RWPE1 (cell line): Measurements from ENCODE around the gene CAVIN1.

ENCODE experiments used
- CTCF ChIA-PET: fragments of 350-600 bp; sonication (Branson Sonifier 250); formaldehyde crosslinking; extraction: SDS; loops from one replicate; lab custom pipeline; 2021; lab: Yijun Ruan, JAX
- POLR2A ChIA-PET: fragments of 400-600 bp; formaldehyde crosslinking; extraction: SDS; loops from one replicate; lab custom pipeline; 2020; ENCODE audit warnings: antibody characterized with exemption; ENCODE audit not compliant: low non-redundant PET; lab: Yijun Ruan, JAX
- DNase-seq: peaks from one replicate; pipeline ENCODE4 v3.0.0; 2012; ENCODE audit warnings: low spot score
- H3K27ac ChIP-seq: fragments of 450-650 bp; 2 replicates; pipeline ENCODE4 v1.5.1; 2017
- TF ChIP-seq, protein P1 (sequence below): fragments of 450-650 bp; conservative IDR thresholded peaks from 2 replicates; pipeline ENCODE4 v1.5.1; 2017; ENCODE audit warnings: low read depth, mild to moderate bottlenecking

The CAVIN1 gene

DNA sequence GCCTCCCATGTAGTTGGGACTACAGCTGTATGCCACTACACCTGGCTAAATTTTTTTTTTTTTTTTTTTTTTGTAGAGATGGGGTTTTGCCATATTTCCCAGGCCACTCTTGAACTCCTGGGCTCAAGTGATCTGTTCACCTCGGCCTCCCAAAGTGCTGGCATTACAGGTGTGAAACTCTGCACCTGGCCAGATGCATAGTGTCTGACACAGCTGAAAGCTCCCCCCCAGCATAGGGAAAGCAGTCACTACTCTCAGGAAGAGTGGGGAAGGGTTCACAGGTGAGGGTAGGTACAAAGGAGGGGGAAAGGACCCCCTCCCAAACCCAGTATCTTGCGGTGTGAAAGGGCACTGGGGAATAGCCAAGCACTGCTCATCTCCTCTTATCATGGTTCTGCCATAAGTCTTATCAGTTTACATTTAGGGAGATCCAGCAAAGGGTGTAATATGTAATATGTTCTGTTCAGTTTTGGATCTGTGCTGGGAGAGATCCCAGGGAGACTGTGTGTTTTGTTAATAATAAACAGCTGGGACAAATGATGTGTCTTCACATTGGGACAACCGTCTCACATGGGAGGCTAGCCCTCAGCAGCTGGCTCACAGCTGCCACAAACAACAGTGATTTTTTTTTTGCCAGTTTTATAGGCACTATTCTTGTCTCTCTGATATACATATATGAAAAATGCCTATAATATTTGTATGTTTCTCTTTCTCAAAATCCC, 6.8 kb upstream of the CAVIN1 start:
- DNase-seq, result no peak
- ChIA-PET POLR2A (no interaction called here), CTCF (interaction anchor here (0.6 to 1.6 kb wide), 2 partner anchors 12 to 75 kb away, joined by 3 to 7 read pairs; no protein-coding TSS in a partner anchor)
- peak overlapping the region; percentile 94 for H3K27ac ChIP-seq
- TF ChIP-seq, protein P1, sequence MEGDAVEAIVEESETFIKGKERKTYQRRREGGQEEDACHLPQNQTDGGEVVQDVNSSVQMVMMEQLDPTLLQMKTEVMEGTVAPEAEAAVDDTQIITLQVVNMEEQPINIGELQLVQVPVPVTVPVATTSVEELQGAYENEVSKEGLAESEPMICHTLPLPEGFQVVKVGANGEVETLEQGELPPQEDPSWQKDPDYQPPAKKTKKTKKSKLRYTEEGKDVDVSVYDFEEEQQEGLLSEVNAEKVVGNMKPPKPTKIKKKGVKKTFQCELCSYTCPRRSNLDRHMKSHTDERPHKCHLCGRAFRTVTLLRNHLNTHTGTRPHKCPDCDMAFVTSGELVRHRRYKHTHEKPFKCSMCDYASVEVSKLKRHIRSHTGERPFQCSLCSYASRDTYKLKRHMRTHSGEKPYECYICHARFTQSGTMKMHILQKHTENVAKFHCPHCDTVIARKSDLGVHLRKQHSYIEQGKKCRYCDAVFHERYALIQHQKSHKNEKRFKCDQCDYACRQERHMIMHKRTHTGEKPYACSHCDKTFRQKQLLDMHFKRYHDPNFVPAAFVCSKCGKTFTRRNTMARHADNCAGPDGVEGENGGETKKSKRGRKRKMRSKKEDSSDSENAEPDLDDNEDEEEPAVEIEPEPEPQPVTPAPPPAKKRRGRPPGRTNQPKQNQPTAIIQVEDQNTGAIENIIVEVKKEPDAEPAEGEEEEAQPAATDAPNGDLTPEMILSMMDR, result no peak

DNA sequence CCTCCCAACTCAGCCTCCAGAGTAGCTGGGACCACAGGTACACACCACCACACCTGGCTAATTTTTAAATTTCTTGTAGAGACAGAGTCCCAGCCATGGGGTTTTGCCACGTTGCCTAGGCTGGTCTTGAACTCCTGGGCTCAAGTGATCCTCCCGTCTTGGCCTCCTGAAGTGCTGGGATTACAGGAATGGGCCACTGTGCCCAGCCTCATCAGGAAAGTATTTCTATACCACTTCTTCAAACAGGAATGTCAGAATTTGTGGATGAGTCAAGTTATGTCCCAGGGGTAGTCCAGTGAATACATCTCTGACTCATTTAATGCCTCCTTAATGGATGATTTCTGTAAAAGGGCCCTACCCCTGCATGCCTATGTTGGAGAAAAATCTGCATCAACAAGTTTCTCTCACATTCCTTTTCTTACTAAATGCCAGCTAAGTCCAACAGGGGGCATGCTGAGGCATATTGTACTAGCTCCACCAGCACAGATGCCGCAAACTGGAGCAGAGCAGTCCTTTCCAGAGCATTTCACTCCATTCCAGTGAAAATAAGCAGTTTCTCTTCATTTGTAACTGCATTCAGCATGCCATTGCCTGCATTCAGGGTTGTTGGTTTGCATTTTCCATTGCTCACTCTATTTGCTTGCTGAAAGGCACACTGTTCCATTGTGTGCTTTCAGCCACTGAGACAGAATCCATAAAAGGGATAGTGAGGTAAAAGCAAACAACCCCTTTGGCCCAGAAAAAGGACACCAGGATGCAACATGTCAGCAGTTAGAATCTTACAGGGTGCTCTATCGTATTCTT, 5.3 kb upstream of the CAVIN1 start:
- TF ChIP-seq, protein P1, result peak; percentile 79
- CTCF ChIA-PET, result interaction anchor here (0.6 to 1.6 kb wide), 3 partner anchors 14 to 1965 kb away, joined by 3 to 7 read pairs (median 3); no protein-coding TSS in a partner anchor
- POLR2A ChIA-PET, result no interaction called here
- peak; percentile 95 for DNase-seq
- H3K27ac ChIP-seq, result peak overlapping the region; percentile 94

DNA sequence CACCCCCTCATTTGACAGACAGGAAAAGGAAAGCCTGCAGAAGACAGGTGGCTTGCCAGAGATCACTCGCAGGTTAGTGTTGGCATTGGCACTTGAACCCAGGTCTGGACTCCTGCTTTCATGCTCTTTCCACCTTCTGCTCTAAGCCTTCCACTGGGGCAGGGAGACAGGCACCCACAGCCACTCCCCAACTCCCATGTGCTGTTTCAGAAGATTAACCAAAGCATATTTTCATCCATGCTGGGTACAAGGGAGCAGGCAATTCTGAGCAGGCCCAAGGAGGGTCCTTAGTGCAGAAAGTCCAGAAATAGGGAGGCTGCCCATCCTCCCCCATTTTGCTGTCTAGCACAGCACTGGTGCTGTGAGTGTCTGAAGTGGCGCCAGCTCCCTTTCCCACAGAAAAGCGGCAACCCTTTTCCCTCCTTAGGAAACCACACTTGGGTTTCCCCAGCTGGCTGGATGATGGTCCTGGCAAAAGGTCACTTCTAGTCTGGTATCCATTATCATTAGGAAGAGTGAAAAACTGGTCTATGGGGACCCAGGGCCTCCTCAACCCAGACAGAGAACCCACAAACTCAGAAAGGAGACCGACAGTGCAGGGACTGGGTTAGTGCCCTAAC, 2.0 kb upstream of the CAVIN1 start:
- ChIA-PET POLR2A (no interaction called here), CTCF (interaction anchor here (0.7 kb wide), 1 partner anchor 33 kb away, joined by 4 read pairs; no protein-coding TSS in a partner anchor)
- DNase-seq, result no peak
- H3K27ac ChIP-seq, result peak overlapping the region; percentile 98
- TF ChIP-seq, protein P1, result no peak

DNA sequence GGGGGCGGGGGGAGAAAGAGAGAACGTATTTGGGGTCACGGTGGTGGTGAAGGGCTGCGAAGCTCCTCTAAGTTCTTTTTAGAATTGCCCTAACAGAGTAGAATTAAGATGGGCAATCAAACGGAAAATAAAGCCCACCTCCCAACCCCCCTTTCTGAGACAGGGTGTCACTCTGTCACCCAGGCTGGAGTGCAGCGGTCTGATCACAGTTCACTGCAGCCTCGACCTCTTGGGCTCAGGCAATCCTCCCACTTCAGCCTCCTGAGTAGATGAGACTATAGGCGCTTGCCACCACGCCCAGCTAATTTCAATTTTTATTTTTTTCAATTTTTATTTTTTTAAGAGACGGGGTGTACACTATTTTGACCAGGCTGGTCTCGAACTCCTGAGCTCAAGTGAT, 710 bp upstream of the CAVIN1 start:
- no peak for DNase-seq
- POLR2A ChIA-PET, result interaction anchor here (0.5 to 1.7 kb wide), 7 partner anchors 11 to 110 kb away, joined by 3 to 11 read pairs (median 6); partner anchors contain the start of gene STAT3
- H3K27ac ChIP-seq, result peak overlapping the region; percentile 98
- CTCF ChIA-PET, result interaction anchor here (0.5 to 0.7 kb wide), 3 partner anchors 112 to 1514 kb away, joined by 3 read pairs; partner anchors contain the start of gene NAGLU
- TF ChIP-seq, protein P1, result no peak

DNA sequence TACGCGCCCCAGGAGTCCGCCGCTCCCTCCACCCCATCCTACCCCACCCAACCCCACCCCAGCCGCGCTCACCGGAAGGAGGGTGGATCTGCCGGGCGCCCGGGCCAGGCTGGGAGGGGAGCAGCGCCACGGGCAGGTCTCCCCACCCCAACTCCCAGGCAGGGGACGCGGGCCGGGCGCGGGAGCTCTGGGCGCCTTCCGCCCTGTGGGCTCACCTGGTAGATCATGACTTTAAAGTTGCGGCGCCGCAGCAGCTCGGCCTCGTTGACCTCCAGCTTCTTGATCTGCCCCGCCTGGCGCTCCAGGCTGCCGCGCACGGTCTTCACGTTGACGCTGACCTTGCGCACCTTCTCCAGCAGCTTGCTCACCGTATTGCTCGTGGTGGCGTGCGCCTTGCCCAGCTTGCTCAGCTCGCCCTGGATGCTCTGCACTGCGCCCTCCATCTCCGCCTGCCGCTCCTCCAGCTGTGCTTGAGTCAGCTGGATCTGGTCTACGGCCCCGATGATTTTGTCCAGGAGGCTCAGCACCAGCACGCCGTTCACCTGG, 571 bp downstream of the CAVIN1 start:
- ChIA-PET POLR2A (interaction anchor here (0.6 to 1.7 kb wide), 5 partner anchors 9 to 96 kb away, joined by 3 to 11 read pairs (median 4); partner anchors contain the start of gene STAT3), CTCF (interaction anchor here (0.7 to 1.5 kb wide), 3 partner anchors 16 to 105 kb away, joined by 4 to 9 read pairs (median 6); no protein-coding TSS in a partner anchor)
- TF ChIP-seq, protein P1, result no peak
- H3K27ac ChIP-seq, result peak overlapping the region; percentile 98
- peak; percentile 33 for DNase-seq
